HG03095 (cell line): ENCODE measurements around the gene CCDC179.

Source experiments
- ATAC-seq: cut with Tn5 transposase; IDR thresholded peaks from one replicate; pipeline ENCODE4 v1.9.1; 2021; ENCODE audit warnings: moderate library complexity; ENCODE audit not compliant: unreplicated experiment

Gene CCDC179

GRCh38 chr11:22808571-22809197 is 51.6 kb downstream of the CCDC179 start:
- peak; percentile 18 for ATAC-seq

- peak; percentile 96 for ATAC-seq
Observed at GRCh38 chr11:22807855-22808570, 52.3 kb downstream of the CCDC179 start.

- no peak for ATAC-seq
Observed at GRCh38 chr11:22807391-22807790, 52.9 kb downstream of the CCDC179 start.

DNA sequence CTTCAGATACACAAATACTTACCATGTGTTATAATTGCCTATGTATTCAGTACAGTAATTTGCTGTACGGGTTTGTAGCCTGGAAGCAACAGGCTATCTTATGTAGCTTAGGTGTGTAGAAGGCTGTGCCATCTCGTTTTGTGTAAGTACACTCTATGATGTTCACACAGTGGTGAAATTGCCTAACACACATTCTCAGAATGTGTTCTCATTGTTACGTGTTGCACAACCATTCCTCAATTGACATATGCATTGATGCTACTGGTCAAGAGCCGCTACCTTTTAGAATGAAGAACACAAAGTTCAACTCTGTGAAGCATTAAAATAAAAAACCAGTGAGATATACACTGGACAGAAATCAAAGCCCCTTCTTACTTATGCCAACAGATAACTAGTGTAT is 57.4 kb downstream of the CCDC179 start:
- no peak for ATAC-seq

DNA sequence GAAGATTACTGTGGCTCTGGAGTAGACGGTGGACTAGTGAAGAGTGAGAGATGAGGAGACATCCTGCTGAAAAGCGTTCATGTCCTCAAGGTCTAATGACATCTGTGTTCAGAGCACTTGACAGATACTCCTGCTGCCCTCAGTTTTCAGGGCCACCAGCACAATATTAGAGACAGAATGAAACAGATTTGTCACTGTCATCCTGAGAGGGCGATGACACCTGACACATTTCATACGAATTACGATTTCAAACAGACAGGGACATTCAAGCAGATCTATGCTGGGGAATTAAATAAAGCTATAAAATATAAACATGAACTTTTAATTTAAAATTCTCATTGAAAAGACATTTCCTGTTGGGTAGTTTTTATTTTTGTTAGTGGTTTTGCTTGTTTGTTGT is 59.8 kb downstream of the CCDC179 start:
- no peak for ATAC-seq

DNA sequence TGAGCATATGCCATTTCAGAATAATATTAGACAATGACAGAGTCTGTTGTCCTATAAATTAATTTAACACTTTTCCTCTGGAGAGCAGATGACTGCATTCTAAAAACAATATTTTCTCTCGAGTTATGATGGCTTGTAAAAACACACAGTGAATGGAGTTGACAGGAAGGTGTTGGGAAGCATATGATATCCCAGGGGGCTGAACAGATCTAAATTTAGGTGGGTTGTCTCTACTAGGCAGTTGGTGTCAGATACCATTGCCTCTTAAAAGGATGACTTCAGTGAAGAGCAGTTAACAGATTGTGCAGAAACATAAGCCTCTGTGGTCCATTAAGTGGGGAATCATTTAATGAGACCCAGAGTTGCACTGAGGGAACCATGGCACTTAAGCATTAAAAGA is 61.4 kb downstream of the CCDC179 start:
- ATAC-seq = no peak

- ATAC-seq = no peak
Observed at GRCh38 chr11:22797047-22797446, 63.2 kb downstream of the CCDC179 start.
